HG03066 (cell line): ENCODE measurements around the gene MCAM.

ENCODE experiments used
- ATAC-seq: cut with Tn5 transposase; IDR thresholded peaks from one replicate; pipeline ENCODE4 v1.9.1; 2021; ENCODE audit warnings: low read depth; ENCODE audit not compliant: unreplicated experiment

MCAM gene

DNA sequence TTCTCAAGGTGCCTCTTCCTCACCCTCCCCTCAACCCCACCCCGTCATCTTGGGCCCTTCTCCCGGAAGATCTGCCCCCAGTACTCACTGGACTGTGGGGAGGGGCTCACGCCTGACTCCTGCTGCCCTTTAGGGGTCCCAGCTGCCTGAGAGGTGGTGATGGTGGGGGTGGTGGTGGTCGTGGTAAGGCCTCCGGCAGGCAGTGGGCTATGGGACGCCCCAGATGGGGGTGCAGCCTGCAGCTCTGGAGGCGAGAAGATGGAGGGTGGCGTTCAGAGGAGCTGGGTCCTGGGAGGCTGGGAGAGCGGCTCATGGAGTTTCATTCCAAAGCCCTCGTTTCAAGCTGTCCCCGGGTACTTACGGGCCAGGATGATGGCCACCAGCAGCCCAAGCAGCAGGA is 28.8 kb upstream of the MCAM start:
- ATAC-seq: no peak

DNA sequence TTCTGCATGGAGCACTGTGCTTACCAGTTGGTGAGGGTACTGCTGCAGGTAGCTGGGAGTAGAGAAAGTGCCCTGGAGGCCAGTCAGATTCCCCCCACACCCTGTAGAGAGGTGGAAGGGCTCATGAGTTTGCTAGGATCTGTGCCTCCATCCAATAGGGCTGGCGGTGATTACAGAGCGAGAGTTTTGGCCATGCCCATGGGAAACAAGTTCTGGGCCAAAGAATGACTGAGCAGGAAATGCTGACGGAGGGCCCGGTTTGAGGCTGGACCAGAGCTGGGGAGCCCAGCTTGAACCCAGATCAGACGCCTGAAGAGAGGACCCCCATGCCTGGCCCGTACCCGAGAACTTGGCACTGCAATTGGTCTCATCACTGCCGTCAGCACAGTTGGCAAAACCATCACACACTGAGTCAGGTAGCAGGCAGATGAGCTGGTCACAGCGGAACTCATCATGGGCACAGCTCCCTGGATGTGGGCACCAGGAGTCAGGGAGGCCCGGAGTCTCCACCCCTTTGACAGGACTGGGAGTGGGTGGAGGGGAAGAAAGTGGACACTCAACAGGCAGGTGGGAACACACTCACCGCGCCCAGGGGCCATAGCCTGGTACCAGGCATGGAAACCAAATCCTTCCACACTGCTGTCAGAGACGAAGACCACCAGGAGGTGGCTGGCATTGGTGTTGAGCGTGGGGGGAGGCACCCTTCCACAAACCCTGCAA is 27.5 kb upstream of the MCAM start:
- ATAC-seq: no peak

DNA sequence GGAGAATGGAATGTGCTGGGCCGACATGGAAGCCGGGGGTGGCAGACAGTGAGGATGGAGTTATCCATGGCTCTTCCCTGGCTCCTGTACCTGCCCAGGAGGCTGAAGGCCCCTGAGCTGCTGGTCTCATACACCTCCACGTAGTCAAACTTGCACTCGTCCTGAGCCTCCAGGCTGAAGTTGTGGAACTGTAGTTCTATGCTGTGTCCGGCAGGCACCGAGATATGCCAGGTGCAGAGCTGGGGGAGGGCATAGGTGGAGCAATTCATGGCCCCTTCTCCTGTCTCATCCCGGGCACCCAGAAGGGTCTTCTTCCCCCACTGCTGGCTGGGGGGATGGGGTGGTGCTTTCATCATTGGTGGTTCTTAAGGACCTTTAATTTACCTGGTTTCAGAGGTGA is 26.8 kb upstream of the MCAM start:
- no peak for ATAC-seq

DNA sequence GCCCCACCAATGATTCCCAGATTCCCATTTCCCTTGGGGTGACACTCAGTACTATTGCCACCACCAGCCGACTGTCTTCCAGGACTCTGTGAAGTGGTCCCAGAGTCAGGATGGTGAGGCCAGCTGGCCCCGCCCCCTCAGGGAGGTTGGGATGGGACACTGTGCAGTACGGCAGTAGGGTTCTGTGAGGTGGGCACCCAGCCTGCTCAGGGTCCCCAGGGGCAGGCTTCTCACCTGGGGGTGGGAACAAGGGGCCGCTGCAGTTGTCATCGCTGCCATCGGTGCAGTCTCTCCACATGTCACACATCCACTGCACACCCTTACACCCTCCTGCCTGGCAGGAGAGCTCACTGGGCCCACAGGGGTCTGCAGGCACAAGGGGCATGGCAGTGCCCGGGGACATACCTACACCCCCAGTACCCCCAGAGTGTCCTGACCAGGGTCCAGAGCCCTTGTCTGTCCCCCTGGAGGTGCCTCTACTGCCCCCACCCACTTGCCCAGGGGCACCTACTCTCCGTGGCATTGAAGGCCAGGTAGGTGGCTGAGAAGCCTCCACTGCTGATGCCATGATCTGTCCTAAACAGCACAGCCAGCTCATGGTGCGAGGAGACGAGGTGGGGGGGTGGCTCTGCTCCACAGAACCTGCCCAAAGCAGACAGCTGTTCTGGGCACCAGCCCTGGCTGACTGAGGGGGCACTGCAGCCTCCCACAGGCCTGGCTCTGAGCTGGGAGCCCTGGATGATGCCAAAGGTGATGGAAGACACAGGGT is 25.6 kb upstream of the MCAM start:
- ATAC-seq: no peak

DNA sequence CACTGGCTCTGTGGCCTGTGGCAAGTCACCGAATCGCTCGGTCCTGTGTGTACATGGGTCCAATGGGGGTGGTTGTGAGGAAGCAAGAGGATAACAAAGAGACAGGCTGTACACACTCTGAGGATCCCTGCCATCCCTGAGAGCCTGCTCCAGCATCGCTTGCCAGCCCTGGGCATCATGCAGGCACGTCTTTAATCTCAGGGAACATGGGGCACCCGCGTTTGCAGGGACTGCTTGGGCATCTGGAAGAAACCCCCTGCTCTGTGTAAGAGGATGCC is 25.0 kb upstream of the MCAM start:
- ATAC-seq: no peak

DNA sequence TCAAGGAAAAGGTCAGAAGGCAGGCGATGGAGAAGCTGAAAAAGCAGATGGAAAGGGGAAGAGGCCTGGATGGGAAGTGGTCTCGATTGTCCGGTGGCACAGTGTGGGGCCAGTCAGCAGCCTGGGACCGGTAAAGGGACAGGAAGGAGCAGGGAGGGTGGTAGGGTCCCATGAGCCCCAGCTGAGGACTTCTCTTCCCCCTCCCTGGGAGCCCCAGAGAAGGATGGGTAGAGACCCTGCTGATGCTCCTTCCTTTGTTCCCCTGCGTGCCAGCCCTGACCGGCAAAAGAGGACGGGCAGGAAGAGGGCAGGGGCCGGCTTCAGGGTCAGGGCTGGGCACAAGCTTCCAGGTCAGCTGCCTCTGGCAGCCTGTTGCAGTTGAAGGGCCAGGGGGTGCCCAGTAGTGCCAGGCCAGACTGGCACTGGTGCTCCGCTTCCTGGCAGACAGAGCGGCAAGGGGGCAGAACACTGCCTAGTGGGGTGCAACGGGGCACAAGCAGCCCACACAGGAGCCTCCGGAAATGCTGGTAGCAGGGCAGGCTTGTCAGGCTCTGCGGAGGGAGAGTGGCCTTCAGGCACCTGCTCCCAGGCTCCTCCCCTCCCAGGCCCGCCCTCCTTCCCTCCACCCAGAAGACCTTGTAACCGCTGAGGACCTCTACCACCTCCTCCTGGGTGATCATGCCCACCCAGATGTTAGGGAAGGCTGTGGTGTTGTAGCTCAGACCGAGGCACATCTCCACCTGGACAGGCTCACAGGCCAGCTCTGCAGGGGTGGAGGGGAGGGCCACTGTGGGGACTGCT is 24.5 kb upstream of the MCAM start:
- no peak for ATAC-seq

DNA sequence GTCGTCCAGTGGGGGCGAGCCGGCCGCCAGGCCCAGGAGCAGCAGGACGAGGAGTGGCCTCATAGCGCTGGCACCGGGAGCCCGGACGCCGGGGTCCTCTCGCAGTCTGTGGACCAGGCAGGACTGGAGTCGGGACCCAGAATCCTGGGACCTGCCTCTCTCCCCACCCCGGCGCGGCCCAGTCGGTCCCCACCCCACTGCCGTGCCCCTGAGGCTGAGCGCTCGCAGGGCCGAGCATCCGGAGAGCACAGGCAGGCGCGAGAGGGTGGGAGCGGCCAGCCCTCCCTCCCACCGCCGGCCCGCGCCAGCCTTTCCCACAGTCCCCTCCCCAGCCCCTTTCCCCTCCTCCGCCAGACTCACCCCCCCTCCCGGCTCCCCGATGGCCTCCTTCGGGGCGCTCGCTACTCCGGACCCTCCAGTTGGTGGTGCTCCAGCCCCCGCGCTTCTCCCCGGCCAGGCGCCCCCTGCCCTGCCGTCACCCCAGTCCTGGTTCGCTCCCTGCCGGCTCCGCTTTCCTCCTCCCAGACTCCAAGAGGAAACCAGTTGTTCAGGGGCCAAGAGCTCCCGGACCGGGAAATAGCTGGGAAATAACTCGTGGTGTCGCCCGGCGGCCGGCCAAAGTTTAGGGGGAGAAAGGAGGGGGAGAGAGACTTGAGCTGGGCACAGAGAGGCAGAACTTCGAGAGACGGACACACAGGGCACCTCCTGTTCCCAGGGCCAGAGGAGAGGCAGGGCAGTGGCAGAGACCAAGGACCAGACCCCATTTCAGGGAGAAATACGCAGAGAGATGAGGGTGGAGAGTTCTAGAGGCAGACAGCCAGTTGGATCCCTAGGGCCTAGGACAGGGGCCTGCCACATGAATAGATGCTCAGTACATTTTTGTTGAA is 23.6 kb upstream of the MCAM start, which contains the start of gene C1QTNF5:
Gene C1QTNF5 (minus strand): TSS at position 549 of the 887 bp plus-strand sequence. CDS start 486 bp downstream, at position 63.
- no peak for ATAC-seq

DNA sequence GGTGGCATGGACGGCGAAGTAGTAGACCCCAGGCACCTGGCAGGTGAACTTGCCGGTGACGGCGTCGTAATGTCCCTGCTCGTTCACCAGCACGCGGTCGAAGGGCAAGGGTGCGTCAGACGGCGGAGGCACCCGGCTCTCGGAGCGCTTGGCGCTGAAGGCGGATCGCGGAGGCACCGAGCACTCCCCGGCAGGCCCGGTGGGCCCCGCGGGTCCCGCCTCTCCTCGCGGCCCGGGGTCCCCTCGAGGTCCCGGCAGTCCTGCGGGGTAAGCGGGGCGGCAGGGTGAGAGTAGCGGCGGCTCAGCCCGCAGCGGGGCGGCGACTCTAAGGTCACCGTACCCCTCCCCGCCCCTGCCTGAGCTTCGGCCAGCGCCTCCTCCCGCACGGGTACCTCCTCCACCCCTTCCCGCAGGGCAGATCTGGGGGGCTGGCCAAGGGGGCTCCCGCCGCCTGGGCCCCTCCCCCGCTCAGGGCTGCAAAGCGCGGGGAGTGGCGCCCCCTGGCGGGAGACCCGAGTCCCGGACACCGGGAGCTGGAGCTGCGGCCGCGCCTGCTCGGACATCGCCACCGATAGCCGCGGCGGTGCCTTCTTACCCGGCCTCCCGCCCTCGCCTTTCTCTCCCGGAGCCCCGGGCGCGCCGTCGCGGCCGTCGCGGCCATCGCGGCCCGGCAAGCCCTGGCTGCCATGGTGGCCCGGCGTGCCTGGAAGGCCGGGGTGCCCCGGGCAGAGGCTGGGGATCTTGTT is 22.8 kb upstream of the MCAM start:
- ATAC-seq: no peak

DNA sequence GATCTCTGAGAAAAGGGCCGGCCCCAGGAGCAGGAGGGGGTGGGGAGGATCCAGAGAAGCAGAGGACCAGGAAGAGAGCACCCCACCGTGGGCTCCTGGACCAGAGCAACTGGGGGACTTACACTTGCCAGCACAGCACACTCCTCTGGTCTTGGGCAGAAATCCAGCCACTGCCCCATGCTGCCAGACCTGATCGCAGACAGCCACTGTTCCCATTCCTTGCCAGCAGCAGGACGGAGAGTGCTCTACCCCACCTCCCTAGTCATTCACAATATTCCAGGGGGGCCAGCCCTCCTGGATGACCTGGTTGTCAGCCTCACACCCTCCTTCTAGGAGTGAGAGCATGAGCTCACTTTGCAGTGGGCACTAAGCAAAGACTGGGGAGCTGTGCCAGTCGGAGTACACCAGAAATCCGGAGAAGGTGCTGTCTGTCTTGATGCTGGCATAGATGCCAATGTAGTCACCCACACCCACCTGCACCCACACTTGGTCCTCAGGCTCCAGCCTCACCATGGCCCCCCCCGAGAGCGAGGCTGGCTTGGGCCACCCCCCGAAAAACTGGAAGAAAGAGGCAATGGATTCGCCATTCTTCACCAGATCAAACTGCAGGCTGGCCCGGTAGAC is 22.1 kb upstream of the MCAM start:
- ATAC-seq: no peak

DNA sequence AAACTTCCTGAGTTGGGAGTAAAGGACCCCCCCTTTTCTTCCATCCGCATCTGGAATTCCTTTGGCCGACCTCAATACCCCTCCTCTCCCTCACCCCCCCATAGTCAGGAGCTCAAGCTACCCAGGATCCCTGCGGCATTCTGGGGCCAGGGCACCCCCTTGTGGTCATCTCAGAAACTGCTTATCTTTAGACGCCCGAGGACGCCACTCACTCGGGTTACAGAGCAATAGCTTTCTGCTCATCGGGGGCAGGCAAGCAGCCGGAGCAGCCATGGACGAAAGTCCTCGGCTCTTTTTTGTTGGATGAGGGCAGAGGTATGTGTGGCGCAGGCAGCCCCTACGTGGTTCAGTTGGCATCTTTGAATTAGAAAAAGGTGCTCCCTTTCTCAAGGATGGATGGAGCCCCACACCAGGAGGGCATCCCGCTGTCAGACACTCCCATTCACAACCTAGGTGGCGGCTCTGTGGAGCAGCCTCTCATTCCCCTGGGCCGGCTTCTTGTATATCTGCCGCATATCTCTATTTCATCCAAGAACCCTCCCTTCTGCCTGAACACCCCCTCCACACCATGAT is 21.5 kb upstream of the MCAM start:
- ATAC-seq: no peak

DNA sequence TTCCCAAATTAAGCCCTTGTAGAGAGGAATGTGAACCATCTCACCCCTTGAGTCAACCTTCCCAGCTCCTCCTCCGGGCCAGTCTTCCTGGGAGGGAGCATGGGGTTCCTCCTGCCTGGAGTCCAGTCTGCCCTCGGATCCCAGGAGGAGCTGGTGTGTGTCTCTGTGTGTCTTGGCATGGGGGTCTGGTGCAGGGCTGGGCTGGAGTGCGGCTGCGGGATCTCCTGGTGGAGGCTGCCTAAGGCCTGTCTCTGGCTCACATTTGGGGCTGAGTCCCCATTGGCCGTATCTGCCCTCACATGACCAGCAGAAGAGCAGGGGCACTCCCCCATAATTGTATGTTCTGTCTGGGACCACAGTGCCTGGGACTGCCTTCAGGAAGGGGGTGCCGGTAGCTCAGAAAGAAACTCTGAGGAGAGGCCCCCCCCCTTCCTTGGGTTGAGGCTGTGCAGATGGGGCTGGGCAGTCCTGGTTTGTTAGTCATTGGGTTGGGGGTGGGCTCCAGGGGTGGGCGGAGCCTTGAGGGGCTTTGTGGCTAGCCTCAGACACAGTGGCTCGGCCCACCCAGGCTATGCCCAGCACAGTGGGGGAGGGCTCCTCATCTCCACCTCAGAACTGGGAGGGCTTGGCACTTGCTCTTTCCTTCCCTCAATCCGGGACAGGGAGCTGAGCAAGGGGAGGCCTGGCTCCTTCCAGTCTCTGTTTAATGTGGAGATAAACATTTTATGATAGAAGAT is 20.8 kb upstream of the MCAM start:
- no peak for ATAC-seq

DNA sequence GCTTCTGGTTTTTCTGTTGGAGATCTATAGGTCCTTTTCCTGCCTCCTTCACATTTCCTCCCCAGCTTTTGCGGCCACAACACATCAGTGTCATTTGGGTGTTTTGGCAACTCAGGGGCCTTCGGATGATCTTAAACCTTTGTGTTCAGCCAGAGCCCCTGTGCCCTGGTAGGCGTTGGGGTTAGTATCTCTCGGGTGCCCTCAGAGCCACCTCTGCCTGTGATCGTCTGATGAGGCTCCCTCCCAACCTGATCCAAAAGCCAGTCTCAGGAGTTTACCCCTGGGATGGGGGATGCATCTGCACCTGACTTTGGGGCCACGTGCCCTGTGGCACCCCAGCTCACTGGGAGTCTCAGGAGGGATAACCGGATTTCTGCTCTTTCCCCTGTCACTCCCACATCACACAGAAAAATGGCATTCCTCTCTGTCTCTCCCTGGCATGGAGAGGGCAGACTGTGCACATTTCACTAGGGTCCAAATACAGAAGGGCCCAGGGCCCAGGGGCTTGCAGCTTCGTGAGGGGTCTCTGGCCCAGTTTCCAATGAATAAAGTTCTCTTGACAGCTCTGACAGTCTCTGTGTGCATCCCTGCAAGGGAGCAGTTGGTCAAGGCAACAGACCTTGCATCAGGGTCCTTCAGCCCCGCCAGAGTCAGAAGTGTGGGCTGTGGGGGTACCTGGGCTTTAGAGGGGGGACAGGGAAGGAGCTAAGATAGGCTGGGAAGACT is 20.0 kb upstream of the MCAM start:
- ATAC-seq: no peak

DNA sequence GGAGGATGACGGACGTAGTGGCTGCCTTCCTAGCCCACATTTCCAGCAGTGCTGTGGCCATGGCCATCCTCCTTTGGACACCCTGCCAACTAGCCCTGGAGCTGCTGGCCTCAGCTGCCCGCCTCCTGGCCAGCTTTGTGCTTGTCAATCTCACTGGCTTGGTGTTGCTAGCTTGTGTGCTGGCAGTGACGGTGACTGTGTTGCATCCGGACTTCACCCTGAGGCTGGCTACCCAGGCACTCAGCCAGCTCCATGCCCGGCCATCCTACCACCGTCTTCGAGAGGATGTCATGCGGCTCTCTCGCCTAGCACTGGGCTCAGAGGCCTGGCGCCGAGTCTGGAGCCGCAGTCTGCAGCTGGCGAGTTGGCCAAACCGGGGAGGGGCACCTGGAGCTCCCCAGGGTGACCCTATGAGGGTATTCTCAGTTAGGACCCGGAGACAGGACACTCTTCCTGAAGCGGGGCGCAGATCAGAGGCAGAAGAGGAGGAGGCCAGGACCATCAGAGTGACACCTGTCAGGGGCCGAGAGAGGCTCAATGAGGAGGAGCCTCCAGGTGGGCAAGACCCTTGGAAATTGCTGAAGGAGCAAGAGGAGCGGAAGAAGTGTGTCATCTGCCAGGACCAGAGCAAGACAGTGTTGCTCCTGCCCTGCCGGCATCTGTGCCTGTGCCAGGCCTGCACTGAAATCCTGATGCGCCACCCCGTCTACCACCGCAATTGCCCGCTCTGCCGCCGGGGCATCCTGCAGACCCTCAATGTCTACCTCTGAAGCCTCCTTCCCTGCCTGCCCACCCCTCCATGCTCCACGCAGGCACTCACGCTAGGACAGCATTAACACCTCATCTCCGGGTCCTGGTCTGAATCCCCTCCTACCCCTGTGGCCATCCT is 19.0 kb upstream of the MCAM start:
- ATAC-seq: no peak

DNA sequence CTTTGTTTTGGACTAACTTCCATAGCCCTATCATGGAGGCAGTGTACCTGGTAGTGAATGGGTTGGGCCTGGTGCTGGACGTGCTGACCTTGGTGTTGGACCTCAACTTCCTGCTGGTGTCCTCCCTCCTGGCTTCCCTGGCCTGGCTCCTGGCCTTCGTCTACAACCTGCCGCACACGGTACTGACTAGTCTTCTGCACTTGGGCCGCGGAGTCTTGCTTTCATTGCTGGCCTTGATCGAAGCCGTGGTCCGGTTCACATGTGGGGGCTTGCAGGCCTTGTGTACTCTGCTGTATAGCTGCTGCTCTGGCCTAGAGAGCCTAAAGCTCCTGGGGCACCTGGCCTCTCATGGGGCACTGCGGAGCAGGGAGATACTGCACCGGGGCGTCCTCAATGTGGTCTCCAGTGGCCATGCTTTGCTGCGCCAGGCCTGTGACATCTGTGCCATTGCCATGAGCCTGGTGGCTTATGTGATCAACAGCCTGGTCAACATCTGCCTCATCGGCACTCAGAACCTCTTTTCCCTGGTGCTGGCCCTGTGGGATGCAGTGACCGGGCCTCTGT is 18.2 kb upstream of the MCAM start:
- no peak for ATAC-seq

DNA sequence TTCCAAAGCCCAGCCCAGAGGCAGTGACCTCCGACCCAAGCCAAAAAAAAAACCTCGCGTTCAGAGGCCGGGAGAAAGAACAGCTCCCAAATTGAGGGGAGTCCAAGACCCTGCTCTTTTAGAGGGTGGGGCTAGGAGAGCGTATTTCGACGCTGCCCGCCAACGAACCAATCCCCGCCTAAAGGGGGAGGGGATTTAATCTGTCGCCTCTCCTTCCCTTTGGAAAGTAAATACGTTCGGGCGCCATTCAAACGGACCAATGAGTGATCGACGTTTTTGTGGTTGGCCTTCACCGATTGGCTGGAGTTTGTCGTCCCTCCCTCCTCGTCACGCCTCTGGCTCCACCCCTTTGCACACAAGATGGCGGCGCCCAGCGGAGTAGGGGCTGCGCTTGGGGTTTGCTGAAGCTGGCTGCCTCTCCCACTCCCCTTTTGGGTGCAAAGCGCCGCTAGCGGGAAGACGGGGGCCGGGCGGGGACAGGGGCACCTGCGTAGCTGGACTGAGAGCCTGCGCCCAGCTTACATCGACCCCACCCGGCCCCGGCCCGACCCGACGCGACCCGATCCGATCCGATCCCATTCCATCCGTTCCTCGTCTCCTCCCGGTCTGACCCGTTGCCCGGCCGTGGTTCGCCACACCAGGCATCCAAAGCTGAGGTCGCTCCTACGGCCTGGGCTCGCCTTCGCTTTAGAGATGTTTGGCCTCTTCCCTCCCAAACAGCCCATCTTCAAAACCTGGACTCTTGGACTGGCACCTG is 17.4 kb upstream of the MCAM start, which contains the start of gene RNF26:
Gene RNF26 (plus strand): TSS at position 354 of the 757 bp plus-strand sequence. CDS start 596 bp downstream, outside the sequence.
- peak; percentile 96 for ATAC-seq
